GM12878 (cell line): ENCODE results near the gene CENPX. TPM values are rescaled to one million over a fixed set of nuclear protein-coding genes. Genes with fewer than 3 reads are reported as not detected.

Experiments used
- CTCF ChIP-seq, 3 experiments: IDR thresholded peaks in 2 of 3; conservative IDR thresholded peaks in 1 of 3; 2 replicates each; pipeline ENCODE4 v1.5.1; 2011; ENCODE audit warnings: low read depth in 3 of 3, low read length in 3 of 3, mild to moderate bottlenecking in 3 of 3, control low read depth in 2 of 3, moderate library complexity in 2 of 3, inconsistent platforms in 1 of 3, mixed read lengths in 1 of 3; ENCODE audit not compliant: control insufficient read depth in 2 of 3, insufficient read depth in 1 of 3; ENCODE audit errors: extremely low read depth in 1 of 3
- E2F8 ChIP-seq: fragments of 450-650 bp; IDR thresholded peaks from 2 replicates; pipeline ENCODE4 v1.6.1; 2018; ENCODE audit warnings: mild to moderate bottlenecking, low read depth, moderate library complexity; ENCODE audit not compliant: partially characterized antibody
- ETV6 ChIP-seq, 2 experiments: fragments of 450-650 bp in 1 of 2; IDR thresholded peaks in 1 of 2; conservative IDR thresholded peaks in 1 of 2; 2 replicates each; pipeline ENCODE4 v1.6.1; 2014; ENCODE audit warnings: antibody characterized with exemption in 1 of 2, borderline replicate concordance in 1 of 2, low read depth in 1 of 2, mild to moderate bottlenecking in 1 of 2, moderate library complexity in 1 of 2
- MYB ChIP-seq: fragments of 150-350 bp; IDR thresholded peaks from 2 replicates; pipeline ENCODE4 v1.6.1; 2014; ENCODE audit warnings: mild to moderate bottlenecking, low read depth, low read length, borderline replicate concordance
- NKRF ChIP-seq: fragments of 450-650 bp; conservative IDR thresholded peaks from 2 replicates; pipeline ENCODE4 v1.6.1; 2017; ENCODE audit warnings: mild to moderate bottlenecking, moderate library complexity
- PKNOX1 ChIP-seq: fragments of 450-650 bp; IDR thresholded peaks from 2 replicates; pipeline ENCODE4 v1.6.1; 2016; ENCODE audit warnings: mild to moderate bottlenecking
- SMAD5 ChIP-seq: IDR thresholded peaks from 2 replicates; pipeline ENCODE4 v1.6.1; 2016; ENCODE audit warnings: antibody characterized with exemption, low read depth
- SREBF1 ChIP-seq: IDR thresholded peaks from 2 replicates; pipeline ENCODE4 v1.6.1; 2012; ENCODE audit warnings: mild to moderate bottlenecking, low read length
- SRF ChIP-seq, 2 experiments: IDR thresholded peaks; 2 replicates each; pipeline ENCODE4 v1.6.1; 2011; ENCODE audit warnings: low read depth in 2 of 2, low read length in 2 of 2, mild to moderate bottlenecking in 1 of 2, moderate library complexity in 1 of 2
- TAF1 ChIP-seq: IDR thresholded peaks from 2 replicates; pipeline ENCODE4 v1.6.1; 2011; ENCODE audit warnings: mild to moderate bottlenecking, low read depth, low read length, borderline replicate concordance
- WRNIP1 ChIP-seq: IDR thresholded peaks from 2 replicates; pipeline ENCODE4 v1.6.1; 2011; ENCODE audit warnings: low read depth, low read length, improper control_type of control experiment, borderline replicate concordance
- polyA plus RNA-seq, 11 experiments: library from polyadenylated mRNA; depleted of rRNA in 4 of 11; unstranded in 6 of 11; stranded (reverse) in 5 of 11; fragments of >200 nt; fragmentation: Nextera tagmentation in 4 of 11; fragmentation: Illumina TruSeq in 1 of 11; extraction: Ambion mirVana in 4 of 11; extraction: Trizol in 1 of 11; gene quantifications; 1 replicate in 1 of 11; 2 replicates in 10 of 11; pipeline versions ENCODE4 v1.2.1 to v1.2.3, GENCODE V29; 2011 to 2016; ENCODE audit warnings: inconsistent platforms in 2 of 11, missing spikeins in 2 of 11, low read depth in 1 of 11
- total RNA-seq, 4 experiments: library from RNA; depleted of rRNA in 3 of 4; stranded (reverse); fragments of >200 nt in 3 of 4; fragmentation: Illumina TruSeq in 1 of 4; extraction: Trizol in 1 of 4; gene quantifications; 2 replicates each; pipeline versions ENCODE4 v1.2.1 to v1.2.3, GENCODE V29; 2013 to 2021
- TF ChIP-seq, protein P1 (sequence below): fragments of 450-650 bp; IDR thresholded peaks from 2 replicates; pipeline ENCODE4 v1.6.1; 2017; ENCODE audit warnings: borderline replicate concordance
- TF ChIP-seq, protein P2 (sequence below): fragments of 450-650 bp; IDR thresholded peaks from 2 replicates; pipeline ENCODE4 v1.6.1; 2017; ENCODE audit warnings: mild to moderate bottlenecking, moderate library complexity

Gene CENPX
- total and polyA plus RNA-seq, 10 of the 15 experiments (the other 5 are each of a cell fraction or from before 2014, with no cell fraction given) = 11.7 to 182 (median 71.9) TPM

- TF ChIP-seq SREBF1 = peak; percentile 22; the same call in 1 of the 2 replicates
- no peak for TF ChIP-seq SRF (IDR thresholded peaks at IDR 0.05; ENCODE audit: low read depth in 2 of 2, low read length in 2 of 2)
- TF ChIP-seq CTCF (IDR thresholded peaks at IDR 0.05 in 2 of 3, conservative IDR thresholded peaks at IDR 0.05 in 1 of 3; ENCODE audit: control insufficient read depth in 2 of 3, extremely low read depth in 1 of 3, insufficient read depth in 1 of 3, low read depth in 3 of 3, low read length in 3 of 3) = no peak
- no peak for TF ChIP-seq PKNOX1
- TF ChIP-seq MYB = no peak
- peak; percentile 80 for TF ChIP-seq NKRF
- no peak for TF ChIP-seq ETV6 (conservative IDR thresholded peaks at IDR 0.05 in 1 of 2, IDR thresholded peaks at IDR 0.05 in 1 of 2; ENCODE audit: borderline replicate concordance in 1 of 2, low read depth in 1 of 2)
- TF ChIP-seq, protein P1, sequence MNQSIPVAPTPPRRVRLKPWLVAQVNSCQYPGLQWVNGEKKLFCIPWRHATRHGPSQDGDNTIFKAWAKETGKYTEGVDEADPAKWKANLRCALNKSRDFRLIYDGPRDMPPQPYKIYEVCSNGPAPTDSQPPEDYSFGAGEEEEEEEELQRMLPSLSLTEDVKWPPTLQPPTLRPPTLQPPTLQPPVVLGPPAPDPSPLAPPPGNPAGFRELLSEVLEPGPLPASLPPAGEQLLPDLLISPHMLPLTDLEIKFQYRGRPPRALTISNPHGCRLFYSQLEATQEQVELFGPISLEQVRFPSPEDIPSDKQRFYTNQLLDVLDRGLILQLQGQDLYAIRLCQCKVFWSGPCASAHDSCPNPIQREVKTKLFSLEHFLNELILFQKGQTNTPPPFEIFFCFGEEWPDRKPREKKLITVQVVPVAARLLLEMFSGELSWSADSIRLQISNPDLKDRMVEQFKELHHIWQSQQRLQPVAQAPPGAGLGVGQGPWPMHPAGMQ = no peak
- TF ChIP-seq TAF1 = peak; percentile 24; the same call in 1 of the 2 replicates
- TF ChIP-seq, protein P2, sequence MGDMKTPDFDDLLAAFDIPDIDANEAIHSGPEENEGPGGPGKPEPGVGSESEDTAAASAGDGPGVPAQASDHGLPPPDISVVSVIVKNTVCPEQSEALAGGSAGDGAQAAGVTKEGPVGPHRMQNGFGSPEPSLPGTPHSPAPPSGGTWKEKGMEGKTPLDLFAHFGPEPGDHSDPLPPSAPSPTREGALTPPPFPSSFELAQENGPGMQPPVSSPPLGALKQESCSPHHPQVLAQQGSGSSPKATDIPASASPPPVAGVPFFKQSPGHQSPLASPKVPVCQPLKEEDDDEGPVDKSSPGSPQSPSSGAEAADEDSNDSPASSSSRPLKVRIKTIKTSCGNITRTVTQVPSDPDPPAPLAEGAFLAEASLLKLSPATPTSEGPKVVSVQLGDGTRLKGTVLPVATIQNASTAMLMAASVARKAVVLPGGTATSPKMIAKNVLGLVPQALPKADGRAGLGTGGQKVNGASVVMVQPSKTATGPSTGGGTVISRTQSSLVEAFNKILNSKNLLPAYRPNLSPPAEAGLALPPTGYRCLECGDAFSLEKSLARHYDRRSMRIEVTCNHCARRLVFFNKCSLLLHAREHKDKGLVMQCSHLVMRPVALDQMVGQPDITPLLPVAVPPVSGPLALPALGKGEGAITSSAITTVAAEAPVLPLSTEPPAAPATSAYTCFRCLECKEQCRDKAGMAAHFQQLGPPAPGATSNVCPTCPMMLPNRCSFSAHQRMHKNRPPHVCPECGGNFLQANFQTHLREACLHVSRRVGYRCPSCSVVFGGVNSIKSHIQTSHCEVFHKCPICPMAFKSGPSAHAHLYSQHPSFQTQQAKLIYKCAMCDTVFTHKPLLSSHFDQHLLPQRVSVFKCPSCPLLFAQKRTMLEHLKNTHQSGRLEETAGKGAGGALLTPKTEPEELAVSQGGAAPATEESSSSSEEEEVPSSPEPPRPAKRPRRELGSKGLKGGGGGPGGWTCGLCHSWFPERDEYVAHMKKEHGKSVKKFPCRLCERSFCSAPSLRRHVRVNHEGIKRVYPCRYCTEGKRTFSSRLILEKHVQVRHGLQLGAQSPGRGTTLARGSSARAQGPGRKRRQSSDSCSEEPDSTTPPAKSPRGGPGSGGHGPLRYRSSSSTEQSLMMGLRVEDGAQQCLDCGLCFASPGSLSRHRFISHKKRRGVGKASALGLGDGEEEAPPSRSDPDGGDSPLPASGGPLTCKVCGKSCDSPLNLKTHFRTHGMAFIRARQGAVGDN = no peak
- no peak for TF ChIP-seq E2F8
- no peak for TF ChIP-seq SMAD5
- no peak for TF ChIP-seq WRNIP1
Observed at GRCh38 chr17:82051776-82052637, 29.3 kb upstream of the CENPX start, which contains the start of the genes GPS1 and RFNG (continued).
